Keratinocyte (primary cell): ENCODE measurements around the gene BTBD3. TPM values are rescaled to one million over a fixed set of nuclear protein-coding genes. Genes with fewer than 3 reads are reported as not detected.

ENCODE experiments used
- DNase-seq: peaks from one replicate; pipeline ENCODE4 v3.0.0-alpha.2; 2011; ENCODE audit warnings: low read depth, missing footprints, low spot score
- FAIRE-seq: peaks from 2 replicates; lab custom pipeline; 2011; peaks lifted over from hg19 to GRCh38; lab: Jason Lieb, UNC
- H2AFZ ChIP-seq: 2 replicates; pipeline ENCODE4 v1.6.0; 2012; ENCODE audit warnings: low read length, control low read depth, inconsistent platforms; ENCODE audit not compliant: control insufficient read depth
- H3K27ac ChIP-seq: 2 replicates; pipeline ENCODE4 v1.5.1; 2011; ENCODE audit warnings: low read length; ENCODE audit not compliant: control insufficient read depth, insufficient read depth
- H3K27me3 ChIP-seq: 3 replicates; pipeline ENCODE4 v1.6.0; 2011; ENCODE audit warnings: low read length; ENCODE audit not compliant: control insufficient read depth, insufficient read depth; ENCODE audit errors: extremely low read depth
- H3K36me3 ChIP-seq, 2 experiments: 2 replicates in 1 of 2; 3 replicates in 1 of 2; pipeline ENCODE4 v1.5.1; 2011; ENCODE audit warnings: low read length in 2 of 2, mild to moderate bottlenecking in 1 of 2; ENCODE audit not compliant: control insufficient read depth in 2 of 2, insufficient read depth in 2 of 2; ENCODE audit errors: extremely low read depth in 1 of 2
- H3K4me1 ChIP-seq: 3 replicates; pipeline ENCODE4 v1.5.1; 2011; ENCODE audit warnings: low read length; ENCODE audit not compliant: control insufficient read depth, insufficient read depth; ENCODE audit errors: extremely low read depth
- H3K4me2 ChIP-seq: 3 replicates; pipeline ENCODE4 v1.6.0; 2011; ENCODE audit warnings: low read depth, low read length; ENCODE audit not compliant: control insufficient read depth, insufficient read depth; ENCODE audit errors: extremely low read depth
- H3K4me3 ChIP-seq, 3 experiments: fragments of 200-600 bp in 1 of 3; sonication (generic) in 1 of 3; 2 replicates in 2 of 3; 3 replicates in 1 of 3; pipeline ENCODE4 v1.5.1; 2011 to 2016; ENCODE audit warnings: low read length in 3 of 3, mild to moderate bottlenecking in 3 of 3, control low read depth in 2 of 3, inconsistent platforms in 1 of 3, low read depth in 1 of 3, mixed read lengths in 1 of 3, mixed run types in 1 of 3, moderate library complexity in 1 of 3; ENCODE audit not compliant: control insufficient read depth in 2 of 3, insufficient read depth in 2 of 3; ENCODE audit errors: extremely low read depth in 1 of 3
- H3K79me2 ChIP-seq: 2 replicates; pipeline ENCODE4 v1.6.0; 2012; ENCODE audit warnings: low read length; ENCODE audit not compliant: control insufficient read depth, insufficient read depth
- H3K9ac ChIP-seq: 3 replicates; pipeline ENCODE4 v1.6.0; 2011; ENCODE audit warnings: low read length; ENCODE audit not compliant: control insufficient read depth, insufficient read depth; ENCODE audit errors: extremely low read depth
- H3K9me1 ChIP-seq: 3 replicates; pipeline ENCODE4 v1.6.0; 2011; ENCODE audit warnings: low read length; ENCODE audit not compliant: control insufficient read depth, insufficient read depth; ENCODE audit errors: extremely low read depth
- H3K9me3 ChIP-seq: 2 replicates; pipeline ENCODE4 v1.5.1; 2012; ENCODE audit warnings: low read depth, low read length; ENCODE audit not compliant: control insufficient read depth
- H4K20me1 ChIP-seq: 3 replicates; pipeline ENCODE4 v1.6.0; 2011; ENCODE audit warnings: low read length; ENCODE audit not compliant: control insufficient read depth, insufficient read depth; ENCODE audit errors: extremely low read depth
- CTCF ChIP-seq, 3 experiments: IDR thresholded peaks in 1 of 3; conservative IDR thresholded peaks in 1 of 3; optimal IDR thresholded peaks in 1 of 3; 2 replicates in 2 of 3; 3 replicates in 1 of 3; pipeline versions ENCODE3 to v1.5.1; 2011; ENCODE audit warnings: low read length in 3 of 3, mild to moderate bottlenecking in 3 of 3, moderate library complexity in 2 of 3, control low read depth in 1 of 3, inconsistent platforms in 1 of 3; ENCODE audit not compliant: insufficient read depth in 2 of 3; ENCODE audit errors: extremely low read depth in 1 of 3
- EZH2 ChIP-seq: IDR thresholded peaks from one replicate; pipeline ENCODE4 v1.6.1; 2012; ENCODE audit warnings: inconsistent platforms, mild to moderate bottlenecking, low read length, moderate library complexity
- dilution Hi-C: fragments of 300-500 bp; cut with MboI; formaldehyde crosslinking; loops from one replicate; pipeline ENCODE4 v1.7.0; 2020; ENCODE audit warnings: low sequenced_read_pairs; ENCODE audit not compliant: extremely low pct_ligation_motif_present
- polyA plus RNA-seq, 5 experiments: library from polyadenylated mRNA; depleted of rRNA in 3 of 5; stranded (reverse) in 3 of 5; stranded (forward) in 1 of 5; unstranded in 1 of 5; fragments of >200 nt; gene quantifications; 1 replicate in 1 of 5; 2 replicates in 3 of 5; 3 replicates in 1 of 5; pipeline versions ENCODE4 v1.2.1 to v1.2.3, GENCODE V29; 2011 to 2012; ENCODE audit warnings: missing spikeins in 2 of 5, low read depth in 1 of 5, low replicate concordance in 1 of 5

The BTBD3 gene
- polyA plus RNA-seq, 1 donor (not counting 4 experiments of a cell fraction or from before 2014, with no cell fraction given) = 29.5 TPM

GRCh38 chr20:11926292-11926998 lies 8.8 kb downstream of the BTBD3 start:
- no peak overlapping the region for H3K4me2 ChIP-seq
- H3K27me3 ChIP-seq = no peaks in the 10 kb centered on the region
- no peak overlapping the region for H3K27ac ChIP-seq
- H3K4me3 ChIP-seq = no peak overlapping the region
- H2AFZ ChIP-seq = no peak overlapping the region
- H3K79me2 ChIP-seq = peaks cover 4% of the 10 kb centered on the region
- H3K9ac ChIP-seq = no peak overlapping the region
- no peaks in the 10 kb centered on the region for H3K9me1 ChIP-seq
- H3K4me1 ChIP-seq = no peaks in the 10 kb centered on the region
- TF ChIP-seq EZH2 = no peak
- TF ChIP-seq CTCF (optimal IDR thresholded peaks at IDR 0.05 in 1 of 3, IDR thresholded peaks at IDR 0.05 in 1 of 3, conservative IDR thresholded peaks at IDR 0.05 in 1 of 3; ENCODE audit: extremely low read depth in 1 of 3, insufficient read depth in 2 of 3, low read length in 3 of 3) = no peak
- peaks cover 14 to 26% of the 10 kb centered on the region in 2 experiments for H3K36me3 ChIP-seq
- no peaks in the 10 kb centered on the region for H3K9me3 ChIP-seq
- H4K20me1 ChIP-seq = no peaks in the 10 kb centered on the region
- DNase-seq (no peak), FAIRE-seq (no peak)
- dilution Hi-C loops = no loop called here

- H3K9me3 ChIP-seq = no peaks in the 10 kb centered on the region
- no peak for DNase-seq
- no peak overlapping the region for H3K4me3 ChIP-seq
- peaks cover under 1% of the 10 kb centered on the region for H3K79me2 ChIP-seq
- no peak for TF ChIP-seq EZH2
- no peak for TF ChIP-seq CTCF (optimal IDR thresholded peaks at IDR 0.05 in 1 of 3, IDR thresholded peaks at IDR 0.05 in 1 of 3, conservative IDR thresholded peaks at IDR 0.05 in 1 of 3; ENCODE audit: extremely low read depth in 1 of 3, insufficient read depth in 2 of 3, low read length in 3 of 3)
- no peaks in the 10 kb centered on the region for H3K4me1 ChIP-seq
- H3K36me3 ChIP-seq = peaks cover 2 to 8% of the 10 kb centered on the region in 2 experiments
- no peak overlapping the region for H3K9ac ChIP-seq
- dilution Hi-C loops = no loop called here
- no peaks in the 10 kb centered on the region for H3K27me3 ChIP-seq
- H4K20me1 ChIP-seq = no peaks in the 10 kb centered on the region
- no peak overlapping the region for H3K4me2 ChIP-seq
- H2AFZ ChIP-seq = no peak overlapping the region
- H3K27ac ChIP-seq = no peak overlapping the region
- no peaks in the 10 kb centered on the region for H3K9me1 ChIP-seq
- no peak for FAIRE-seq
Measured at GRCh38 chr20:11929947-11930346, 12.3 kb downstream of the BTBD3 start.
